OCI-LY7 (cell line): ENCODE measurements around the gene ITIH4.

ENCODE experiments used
- EZH2phosphoT487 ChIP-seq: fragments of 200-600 bp; sonication (generic); IDR thresholded peaks from 2 replicates; pipeline ENCODE4 v1.6.1; 2018; ENCODE audit warnings: low read depth, borderline replicate concordance, mild to moderate bottlenecking, mixed run types, antibody characterized with exemption, low read length, moderate library complexity, mixed read lengths
- TF ChIP-seq, protein P1 (sequence below): fragments of 200-600 bp; sonication (generic); conservative IDR thresholded peaks from 2 replicates; pipeline ENCODE4 v1.5.1; 2014; ENCODE audit warnings: mild to moderate bottlenecking, antibody characterized with exemption, low read length, moderate library complexity, mixed read lengths

DNA sequence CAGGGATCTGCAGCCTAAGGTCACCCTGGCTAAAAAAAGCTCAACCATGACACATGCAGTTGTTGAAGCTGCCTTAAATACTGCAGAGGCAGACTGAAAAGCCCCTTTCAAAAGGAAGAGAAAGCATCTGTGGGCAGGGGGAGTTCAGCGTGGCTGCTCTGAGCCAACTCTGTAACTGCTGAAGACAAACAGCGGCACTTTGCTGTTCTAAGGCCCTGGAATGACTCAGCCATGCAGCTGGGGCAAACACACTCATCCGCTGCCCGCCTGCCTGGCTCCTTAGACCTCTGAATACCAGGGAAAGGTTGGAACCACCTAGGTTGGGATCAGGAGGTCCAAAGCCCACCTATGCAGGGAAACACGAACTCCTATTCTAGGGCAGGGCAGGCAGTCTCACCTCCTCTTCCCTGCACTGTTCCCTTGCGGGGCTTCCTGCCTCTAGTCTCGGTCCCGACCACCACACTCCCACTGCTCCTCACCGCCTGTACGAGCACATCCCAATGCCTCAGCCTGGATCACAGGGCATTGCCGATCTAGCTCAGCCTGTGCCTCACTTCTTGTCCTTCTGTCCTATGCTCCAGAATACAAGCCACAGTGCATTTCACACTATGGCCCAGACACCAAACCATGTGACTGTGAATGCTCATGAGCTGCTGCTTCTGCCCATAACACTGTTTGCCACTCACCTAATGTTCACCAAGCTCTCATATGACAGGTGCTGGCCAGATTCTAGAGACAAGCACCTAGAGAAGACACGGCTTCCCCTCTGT lies 10.9 kb upstream of the ITIH4 start:
- TF ChIP-seq, protein P1, sequence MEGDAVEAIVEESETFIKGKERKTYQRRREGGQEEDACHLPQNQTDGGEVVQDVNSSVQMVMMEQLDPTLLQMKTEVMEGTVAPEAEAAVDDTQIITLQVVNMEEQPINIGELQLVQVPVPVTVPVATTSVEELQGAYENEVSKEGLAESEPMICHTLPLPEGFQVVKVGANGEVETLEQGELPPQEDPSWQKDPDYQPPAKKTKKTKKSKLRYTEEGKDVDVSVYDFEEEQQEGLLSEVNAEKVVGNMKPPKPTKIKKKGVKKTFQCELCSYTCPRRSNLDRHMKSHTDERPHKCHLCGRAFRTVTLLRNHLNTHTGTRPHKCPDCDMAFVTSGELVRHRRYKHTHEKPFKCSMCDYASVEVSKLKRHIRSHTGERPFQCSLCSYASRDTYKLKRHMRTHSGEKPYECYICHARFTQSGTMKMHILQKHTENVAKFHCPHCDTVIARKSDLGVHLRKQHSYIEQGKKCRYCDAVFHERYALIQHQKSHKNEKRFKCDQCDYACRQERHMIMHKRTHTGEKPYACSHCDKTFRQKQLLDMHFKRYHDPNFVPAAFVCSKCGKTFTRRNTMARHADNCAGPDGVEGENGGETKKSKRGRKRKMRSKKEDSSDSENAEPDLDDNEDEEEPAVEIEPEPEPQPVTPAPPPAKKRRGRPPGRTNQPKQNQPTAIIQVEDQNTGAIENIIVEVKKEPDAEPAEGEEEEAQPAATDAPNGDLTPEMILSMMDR: no peak
- no peak for TF ChIP-seq EZH2phosphoT487
